ENCODE data around the gene PRRX2.

DNA sequence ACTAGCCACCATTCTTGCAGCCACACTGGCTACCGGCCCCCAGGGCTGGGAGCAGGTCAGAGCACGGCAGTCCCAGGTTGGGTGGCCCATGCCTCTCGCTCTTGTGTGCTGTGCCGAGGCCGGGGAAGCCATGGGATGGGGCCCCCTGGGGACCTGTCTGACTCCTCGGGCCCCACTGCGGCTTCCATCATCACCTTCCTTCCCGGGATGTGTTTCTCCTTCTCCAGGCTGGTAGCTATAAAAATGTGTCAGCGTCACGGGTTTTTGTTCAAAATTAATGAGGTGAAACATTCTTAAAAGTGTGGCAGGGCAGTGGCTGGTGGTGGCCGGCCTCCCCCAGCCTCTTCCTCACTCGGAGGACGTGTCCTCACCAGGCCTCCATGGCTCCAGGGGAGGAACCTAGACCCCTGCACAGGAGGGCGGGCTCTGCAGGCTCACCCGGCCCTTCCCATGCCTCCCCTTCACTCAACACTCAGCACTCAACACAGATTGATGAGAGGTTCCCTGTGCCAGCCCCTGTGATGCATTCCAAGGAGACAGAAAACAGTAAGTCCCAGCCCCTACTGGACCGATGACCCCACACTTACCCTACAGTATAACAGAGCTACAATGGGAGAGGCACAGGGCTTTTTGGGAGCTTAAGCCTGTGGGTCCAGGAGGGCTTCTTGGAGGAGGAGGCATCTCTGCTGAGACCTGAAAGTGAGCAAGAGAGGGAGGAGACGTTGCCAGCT, 44.2 kb downstream of the PRRX2 start:
- TF ChIP-seq, protein P1, sequence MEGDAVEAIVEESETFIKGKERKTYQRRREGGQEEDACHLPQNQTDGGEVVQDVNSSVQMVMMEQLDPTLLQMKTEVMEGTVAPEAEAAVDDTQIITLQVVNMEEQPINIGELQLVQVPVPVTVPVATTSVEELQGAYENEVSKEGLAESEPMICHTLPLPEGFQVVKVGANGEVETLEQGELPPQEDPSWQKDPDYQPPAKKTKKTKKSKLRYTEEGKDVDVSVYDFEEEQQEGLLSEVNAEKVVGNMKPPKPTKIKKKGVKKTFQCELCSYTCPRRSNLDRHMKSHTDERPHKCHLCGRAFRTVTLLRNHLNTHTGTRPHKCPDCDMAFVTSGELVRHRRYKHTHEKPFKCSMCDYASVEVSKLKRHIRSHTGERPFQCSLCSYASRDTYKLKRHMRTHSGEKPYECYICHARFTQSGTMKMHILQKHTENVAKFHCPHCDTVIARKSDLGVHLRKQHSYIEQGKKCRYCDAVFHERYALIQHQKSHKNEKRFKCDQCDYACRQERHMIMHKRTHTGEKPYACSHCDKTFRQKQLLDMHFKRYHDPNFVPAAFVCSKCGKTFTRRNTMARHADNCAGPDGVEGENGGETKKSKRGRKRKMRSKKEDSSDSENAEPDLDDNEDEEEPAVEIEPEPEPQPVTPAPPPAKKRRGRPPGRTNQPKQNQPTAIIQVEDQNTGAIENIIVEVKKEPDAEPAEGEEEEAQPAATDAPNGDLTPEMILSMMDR (IDR thresholded peaks at IDR 0.05) = no peak
- TF ChIP-seq ZFX (IDR thresholded peaks at IDR 0.05; ENCODE audit: borderline replicate concordance) = no peak
